ENCODE data around the gene PDE3A. TPM values are rescaled to one million over a fixed set of nuclear protein-coding genes. Genes with fewer than 3 reads are reported as not detected.

The PDE3A gene
- polyA plus RNA-seq, 3 donors: 0.10 TPM; not detected in 2

DNA sequence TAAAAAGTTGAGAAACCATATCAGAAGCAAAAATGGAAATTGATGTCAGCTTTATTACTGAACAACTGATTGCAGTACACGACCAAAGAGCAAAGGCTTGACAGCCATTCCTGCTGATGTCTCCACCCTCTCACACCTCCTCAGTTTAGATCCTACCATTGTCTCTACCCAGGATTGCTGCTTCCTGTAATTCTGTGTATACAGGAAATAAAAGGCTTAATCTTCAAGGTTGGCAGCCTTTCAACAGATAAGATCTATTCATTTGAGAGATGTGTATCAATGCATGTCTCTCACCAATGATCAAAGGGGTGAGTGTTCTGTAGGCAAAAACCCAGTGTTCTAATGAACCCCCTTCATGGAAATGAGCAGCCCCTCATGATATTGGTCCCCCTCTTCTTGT, 353.8 kb downstream of the PDE3A start:
- H3K4me1 Mint-ChIP-seq: no peaks in the 10 kb centered on the region
- no peak for TF ChIP-seq CTCF (IDR thresholded peaks at IDR 0.05)
- WGBS (ENCODE audit: insufficient coverage): no CpG with 5 or more reads among the region's 1 CpG
- Histone ChIP-seq H3K4me3 (replicated peaks in 1 of 3; ENCODE audit: low read depth in 2 of 3, low read length in 3 of 3) (no peak overlapping the region), H3K9ac (ENCODE audit: insufficient read depth, low read length, poor library complexity, severe bottlenecking) (no peak overlapping the region), H3K27ac (ENCODE audit: low read depth in 1 of 2, low read length in 2 of 2) (no peak overlapping the region), H3K9me3 (replicated peaks in 1 of 2; ENCODE audit: control insufficient read depth in 1 of 2, insufficient read depth in 1 of 2, low read length in 2 of 2) (no peaks in the 10 kb centered on the region), H4K20me1 (ENCODE audit: insufficient read depth, low read length) (no peaks in the 10 kb centered on the region), H2AFZ (ENCODE audit: insufficient read depth, low read depth, low read length, poor library complexity, severe bottlenecking) (no peak overlapping the region), H3K4me2 (replicated peaks; ENCODE audit: extremely low read depth, low read length, poor library complexity, severe bottlenecking) (no peak overlapping the region), H3K79me2 (ENCODE audit: insufficient read depth, low read length) (no peaks in the 10 kb centered on the region), H3K36me3 (replicated peaks in 1 of 2; ENCODE audit: control insufficient read depth in 1 of 2, insufficient read depth in 2 of 2, low read length in 2 of 2) (no peaks in the 10 kb centered on the region), H3K27me3 (ENCODE audit: control insufficient read depth in 2 of 2, insufficient read depth in 2 of 2, low read length in 2 of 2) (no peaks in the 10 kb centered on the region), H3K4me1 (ENCODE audit: control insufficient read depth in 1 of 2, insufficient read depth in 2 of 2, low read length in 2 of 2) (no peaks in the 10 kb centered on the region)
- no peak for DNase-seq
- intact Hi-C loops (cut with micrococcal nuclease): no loop called here
- H3K36me3 Mint-ChIP-seq: no peaks in the 10 kb centered on the region
- H3K4me3 Mint-ChIP-seq: no peak overlapping the region
- no peaks in the 10 kb centered on the region for H3K9me3 Mint-ChIP-seq
- no peak overlapping the region for H3K27ac Mint-ChIP-seq
- H3K27me3 Mint-ChIP-seq (ENCODE audit: low read depth in 3 of 3): no peaks in the 10 kb centered on the region

GRCh38 chr12:20731274-20731673, 362.9 kb downstream of the PDE3A start:
- H3K36me3 ChIP-seq (replicated peaks in 1 of 2; ENCODE audit: control insufficient read depth in 1 of 2, insufficient read depth in 2 of 2, low read length in 2 of 2): no peaks in the 10 kb centered on the region
- Mint-ChIP-seq H3K4me3 (no peak overlapping the region), H3K9me3 (peaks cover 0 to 3% (median 0%) of the 10 kb centered on the region in 7 donors), H3K36me3 (no peaks in the 10 kb centered on the region), H3K27me3 (ENCODE audit: low read depth in 3 of 3) (no peaks in the 10 kb centered on the region), H3K27ac (no peak overlapping the region), H3K4me1 (no peaks in the 10 kb centered on the region)
- no peak for DNase-seq
- no peak overlapping the region for H3K4me3 ChIP-seq (replicated peaks in 1 of 3; ENCODE audit: low read depth in 2 of 3, low read length in 3 of 3)
- H3K4me2 ChIP-seq (replicated peaks; ENCODE audit: extremely low read depth, low read length, poor library complexity, severe bottlenecking): no peak overlapping the region
- H3K27ac ChIP-seq (ENCODE audit: low read depth in 1 of 2, low read length in 2 of 2): no peak overlapping the region
- no peaks in the 10 kb centered on the region for H3K79me2 ChIP-seq (ENCODE audit: insufficient read depth, low read length)
- intact Hi-C loops (cut with micrococcal nuclease): no loop called here
- no peak overlapping the region for H3K9ac ChIP-seq (ENCODE audit: insufficient read depth, low read length, poor library complexity, severe bottlenecking)
- H4K20me1 ChIP-seq (ENCODE audit: insufficient read depth, low read length): no peaks in the 10 kb centered on the region
- no peak for TF ChIP-seq CTCF (IDR thresholded peaks at IDR 0.05)
- no peaks in the 10 kb centered on the region for H3K9me3 ChIP-seq (replicated peaks in 1 of 2; ENCODE audit: control insufficient read depth in 1 of 2, insufficient read depth in 1 of 2, low read length in 2 of 2)
- no peaks in the 10 kb centered on the region for H3K4me1 ChIP-seq (ENCODE audit: control insufficient read depth in 1 of 2, insufficient read depth in 2 of 2, low read length in 2 of 2)
- no peak overlapping the region for H2AFZ ChIP-seq (ENCODE audit: insufficient read depth, low read depth, low read length, poor library complexity, severe bottlenecking)
- no CpG with 5 or more reads among the region's 1 CpG for WGBS (ENCODE audit: insufficient coverage)
- H3K27me3 ChIP-seq (ENCODE audit: control insufficient read depth in 2 of 2, insufficient read depth in 2 of 2, low read length in 2 of 2): no peaks in the 10 kb centered on the region

All from CD14-positive monocyte (primary cell).